Activated CD4-positive, alpha-beta T cell treated with anti-CD3 and anti-CD28 coated beads, Interleukin-2, amount 10 ng/mL, durations not matched to agents 7 days and 5 days (primary cell): Measurements from ENCODE around the gene STH. TPM values are rescaled to one million over a fixed set of nuclear protein-coding genes. Genes with fewer than 3 reads are reported as not detected.
"Not testable (repeated sequence)": the region's sequence is repeated elsewhere in the genome, so short reads cannot be mapped to it uniquely, and the experiment has no call there.

ENCODE experiments used
- CTCF ChIA-PET: fragments of 350-600 bp; sonication (Branson Sonifier 250); formaldehyde crosslinking; loops from one replicate; lab custom pipeline; 2021; ENCODE audit warnings: antibody characterized with exemption; lab: Charles Lee
- POLR2A ChIA-PET: fragments of 350-600 bp; sonication (Branson Sonifier 250); formaldehyde crosslinking; loops from one replicate; lab custom pipeline; 2021; ENCODE audit warnings: antibody characterized with exemption; lab: Charles Lee
- DNase-seq: peaks from one replicate; pipeline ENCODE4 v3.0.0-alpha.2; 2020
- H3K27ac Mint-ChIP-seq: one replicate; pipeline ENCODE4 v1.8.0; 2021; ENCODE audit warnings: mild to moderate bottlenecking, moderate library complexity, mixed read lengths
- H3K27me3 Mint-ChIP-seq: one replicate; pipeline ENCODE4 v1.8.0; 2021; ENCODE audit warnings: mixed read lengths
- H3K36me3 Mint-ChIP-seq: one replicate; pipeline ENCODE4 v1.8.0; 2021; ENCODE audit warnings: low read depth, mixed read lengths
- H3K4me1 Mint-ChIP-seq: one replicate; pipeline ENCODE4 v1.8.0; 2021; ENCODE audit warnings: mixed read lengths
- H3K4me3 Mint-ChIP-seq: one replicate; pipeline ENCODE4 v1.8.0; 2021; ENCODE audit warnings: mild to moderate bottlenecking, moderate library complexity, mixed read lengths
- H3K9me3 Mint-ChIP-seq: one replicate; pipeline ENCODE4 v1.8.0; 2021; ENCODE audit warnings: mixed read lengths
- total RNA-seq, 2 experiments: library from RNA; stranded (reverse); gene quantifications; one replicate each; pipeline ENCODE4 v1.2.3, GENCODE V29; 2021

STH gene
- total RNA-seq: not detected

- H3K9me3 Mint-ChIP-seq: no peaks in the 10 kb centered on the region
- CTCF ChIA-PET: no interaction called here
These were observed at the start of gene STH for GRCh38 chr17:45998987-45999899. TSS of gene STH (plus strand) at chr17:45999250. CDS start at chr17:45999280, 30 bp downstream.

GRCh38 chr17:45949755-45950320 lies 49.2 kb upstream of the STH start:
- H3K27me3 Mint-ChIP-seq: peaks cover 32% of the 10 kb centered on the region

More at GRCh38 chr17:45998987-45999899, at the start of gene STH:
- DNase-seq: no peak
- Mint-ChIP-seq H3K4me1 (peaks cover 6% of the 10 kb centered on the region), H3K36me3 (no peaks in the 10 kb centered on the region), H3K4me3 (no peak within 1 kb of the TSS), H3K27ac (no peak within 1 kb of the TSS), H3K27me3 (no peaks in the 10 kb centered on the region)
- POLR2A ChIA-PET: no interaction called here

GRCh38 chr17:45950888-45951287 lies 48.2 kb upstream of the STH start:
- H3K4me3 Mint-ChIP-seq: no peak overlapping the region
- no peak overlapping the region for H3K27ac Mint-ChIP-seq
- no peak for DNase-seq
- peaks cover 8% of the 10 kb centered on the region for H3K4me1 Mint-ChIP-seq
- ChIA-PET POLR2A (no interaction called here), CTCF (no interaction called here)
- H3K9me3 Mint-ChIP-seq: no peaks in the 10 kb centered on the region
- no peaks in the 10 kb centered on the region for H3K36me3 Mint-ChIP-seq
- H3K27me3 Mint-ChIP-seq: peaks cover 32% of the 10 kb centered on the region

More at GRCh38 chr17:45949755-45950320, 49.2 kb upstream of the STH start:
- Mint-ChIP-seq H3K27ac (no peak overlapping the region), H3K9me3 (no peaks in the 10 kb centered on the region), H3K4me3 (no peak overlapping the region), H3K36me3 (no peaks in the 10 kb centered on the region), H3K4me1 (peaks cover 8% of the 10 kb centered on the region)
- POLR2A ChIA-PET: no interaction called here
- CTCF ChIA-PET: interaction anchor here (0.5 to 1.8 kb wide), 7 partner anchors 8 to 114 kb away, joined by 3 to 6 read pairs (median 3); no protein-coding TSS in a partner anchor
- no peak for DNase-seq

- Mint-ChIP-seq H3K9me3 (no peaks in the 10 kb centered on the region), H3K36me3 (no peaks in the 10 kb centered on the region), H3K27ac (no peak overlapping the region), H3K4me3 (no peak overlapping the region), H3K27me3 (peaks cover 31% of the 10 kb centered on the region), H3K4me1 (peaks cover 8% of the 10 kb centered on the region)
- ChIA-PET CTCF (interaction anchor here (1.4 kb wide), 1 partner anchor 26 kb away, joined by 3 read pairs; no protein-coding TSS in a partner anchor), POLR2A (no interaction called here)
- DNase-seq: no peak
These were observed 47.6 kb upstream of the STH start for GRCh38 chr17:45951403-45951802.

- DNase-seq: no peak
- CTCF ChIA-PET: interaction anchor here (1.4 kb wide), 1 partner anchor 25 kb away, joined by 3 read pairs; no protein-coding TSS in a partner anchor
- no peaks in the 10 kb centered on the region for H3K36me3 Mint-ChIP-seq
- no peaks in the 10 kb centered on the region for H3K9me3 Mint-ChIP-seq
- H3K4me3 Mint-ChIP-seq: no peak overlapping the region
- H3K27me3 Mint-ChIP-seq: peaks cover 26% of the 10 kb centered on the region
- H3K4me1 Mint-ChIP-seq: peaks cover 8% of the 10 kb centered on the region
- POLR2A ChIA-PET: no interaction called here
- no peak overlapping the region for H3K27ac Mint-ChIP-seq
These were observed 47.1 kb upstream of the STH start for GRCh38 chr17:45951941-45952340.

GRCh38 chr17:45952814-45953320 lies 46.2 kb upstream of the STH start:
- POLR2A ChIA-PET: no interaction called here
- no peak overlapping the region for H3K27ac Mint-ChIP-seq

GRCh38 chr17:45953561-45953960 lies 45.5 kb upstream of the STH start:
- POLR2A ChIA-PET: no interaction called here
- Mint-ChIP-seq H3K27ac (no peak overlapping the region), H3K27me3 (peaks cover 28% of the 10 kb centered on the region), H3K4me1 (peaks cover 6% of the 10 kb centered on the region), H3K9me3 (no peaks in the 10 kb centered on the region), H3K36me3 (no peaks in the 10 kb centered on the region), H3K4me3 (no peak overlapping the region)
- CTCF ChIA-PET: no interaction called here
- DNase-seq: no peak

More at GRCh38 chr17:45952814-45953320, 46.2 kb upstream of the STH start:
- CTCF ChIA-PET: no interaction called here
- Mint-ChIP-seq H3K4me3 (no peak overlapping the region), H3K9me3 (no peaks in the 10 kb centered on the region), H3K36me3 (no peaks in the 10 kb centered on the region), H3K4me1 (peaks cover 8% of the 10 kb centered on the region), H3K27me3 (peaks cover 25% of the 10 kb centered on the region)
- DNase-seq: no peak

- H3K27ac Mint-ChIP-seq: no peak overlapping the region
- no peaks in the 10 kb centered on the region for H3K36me3 Mint-ChIP-seq
- ChIA-PET CTCF (interaction anchor here (0.5 to 0.8 kb wide), 3 partner anchors 22 to 103 kb away, joined by 3 read pairs; no protein-coding TSS in a partner anchor), POLR2A (no interaction called here)
- no peak for DNase-seq
- H3K9me3 Mint-ChIP-seq: no peaks in the 10 kb centered on the region
- H3K27me3 Mint-ChIP-seq: peaks cover 20% of the 10 kb centered on the region
- no peak overlapping the region for H3K4me3 Mint-ChIP-seq
- H3K4me1 Mint-ChIP-seq: no peaks in the 10 kb centered on the region
These were observed 44.1 kb upstream of the STH start for GRCh38 chr17:45954914-45955313.

- Mint-ChIP-seq H3K27ac (no peak overlapping the region), H3K27me3 (peaks cover 17% of the 10 kb centered on the region), H3K36me3 (no peaks in the 10 kb centered on the region), H3K4me1 (no peaks in the 10 kb centered on the region), H3K4me3 (no peak overlapping the region), H3K9me3 (no peaks in the 10 kb centered on the region)
- ChIA-PET CTCF (interaction anchor here (0.6 to 0.8 kb wide), 2 partner anchors 22 to 104 kb away, joined by 3 read pairs; no protein-coding TSS in a partner anchor), POLR2A (no interaction called here)
- no peak for DNase-seq
These were observed 43.7 kb upstream of the STH start for GRCh38 chr17:45955326-45955725.

GRCh38 chr17:45956090-45956489 lies 43.0 kb upstream of the STH start:
- Mint-ChIP-seq H3K36me3 (no peaks in the 10 kb centered on the region), H3K9me3 (no peaks in the 10 kb centered on the region), H3K4me3 (no peak overlapping the region), H3K4me1 (peaks cover 2% of the 10 kb centered on the region), H3K27ac (no peak overlapping the region), H3K27me3 (peaks cover 11% of the 10 kb centered on the region)
- CTCF ChIA-PET: no interaction called here
- no peak for DNase-seq
- POLR2A ChIA-PET: no interaction called here

GRCh38 chr17:45956746-45957145 lies 42.3 kb upstream of the STH start:
- H3K9me3 Mint-ChIP-seq, H3K27ac Mint-ChIP-seq, H3K4me3 Mint-ChIP-seq, H3K27me3 Mint-ChIP-seq, H3K4me1 Mint-ChIP-seq, CTCF ChIA-PET, DNase-seq, H3K36me3 Mint-ChIP-seq, POLR2A ChIA-PET: not testable (repeated sequence)

- Mint-ChIP-seq H3K36me3 (no peaks in the 10 kb centered on the region), H3K27ac (no peak overlapping the region), H3K9me3 (no peaks in the 10 kb centered on the region), H3K4me3 (no peak overlapping the region), H3K27me3 (peaks cover 5% of the 10 kb centered on the region), H3K4me1 (peaks cover 2% of the 10 kb centered on the region)
- POLR2A ChIA-PET: no interaction called here
- no peak for DNase-seq
- CTCF ChIA-PET: interaction anchor here (1.2 to 1.4 kb wide), 2 partner anchors 9 to 22 kb away, joined by 3 read pairs; no protein-coding TSS in a partner anchor
These were observed 40.7 kb upstream of the STH start for GRCh38 chr17:45958307-45958706.
